Measurements from ENCODE around the gene MRPL33. TPM values are rescaled to one million over a fixed set of nuclear protein-coding genes. Genes with fewer than 3 reads are reported as not detected.
A peak's percentile ranks its signal among the peaks of the same experiment; 100 is the strongest.

MRPL33 gene
- total and polyA plus RNA-seq, 2 of the 13 experiments (the other 11 are each of a cell fraction or from before 2014, with no cell fraction given): 69.7 to 218 TPM

GRCh38 chr2:27771548-27772335 lies at the start of gene MRPL33 (continued):
- TF ChIP-seq, protein P1, sequence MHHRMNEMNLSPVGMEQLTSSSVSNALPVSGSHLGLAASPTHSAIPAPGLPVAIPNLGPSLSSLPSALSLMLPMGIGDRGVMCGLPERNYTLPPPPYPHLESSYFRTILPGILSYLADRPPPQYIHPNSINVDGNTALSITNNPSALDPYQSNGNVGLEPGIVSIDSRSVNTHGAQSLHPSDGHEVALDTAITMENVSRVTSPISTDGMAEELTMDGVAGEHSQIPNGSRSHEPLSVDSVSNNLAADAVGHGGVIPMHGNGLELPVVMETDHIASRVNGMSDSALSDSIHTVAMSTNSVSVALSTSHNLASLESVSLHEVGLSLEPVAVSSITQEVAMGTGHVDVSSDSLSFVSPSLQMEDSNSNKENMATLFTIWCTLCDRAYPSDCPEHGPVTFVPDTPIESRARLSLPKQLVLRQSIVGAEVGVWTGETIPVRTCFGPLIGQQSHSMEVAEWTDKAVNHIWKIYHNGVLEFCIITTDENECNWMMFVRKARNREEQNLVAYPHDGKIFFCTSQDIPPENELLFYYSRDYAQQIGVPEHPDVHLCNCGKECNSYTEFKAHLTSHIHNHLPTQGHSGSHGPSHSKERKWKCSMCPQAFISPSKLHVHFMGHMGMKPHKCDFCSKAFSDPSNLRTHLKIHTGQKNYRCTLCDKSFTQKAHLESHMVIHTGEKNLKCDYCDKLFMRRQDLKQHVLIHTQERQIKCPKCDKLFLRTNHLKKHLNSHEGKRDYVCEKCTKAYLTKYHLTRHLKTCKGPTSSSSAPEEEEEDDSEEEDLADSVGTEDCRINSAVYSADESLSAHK (CRISPR knock-in tag; IDR thresholded peaks at IDR 0.05; ENCODE audit: borderline replicate concordance): 0 out of 2 replicates have a peak, but pooled peaks have one; percentile 40
- peak; percentile 55; the same call in 1 of the 2 replicates for TF ChIP-seq GATAD2A (CRISPR knock-in tag; IDR thresholded peaks at IDR 0.05)
- TF ChIP-seq CREBL2 (CRISPR knock-in tag; IDR thresholded peaks at IDR 0.05; ENCODE audit: borderline replicate concordance): peak; percentile 89
- TF ChIP-seq MAFF (IDR thresholded peaks at IDR 0.05; ENCODE audit: low read depth, low read length): no peak
- no peak for TF ChIP-seq U2AF2 (IDR thresholded peaks at IDR 0.05; ENCODE audit: low read depth, low read length)
- 0 out of 2 replicates have a peak, but pooled peaks have one; percentile 70 for TF ChIP-seq ZNF337 (CRISPR knock-in tag; IDR thresholded peaks at IDR 0.05; ENCODE audit: borderline replicate concordance, low read depth)
- no peak; the same call in 1 of the 2 replicates for TF ChIP-seq TOPORS (CRISPR knock-in tag; IDR thresholded peaks at IDR 0.05)
- peak; percentile 55; the same call in 1 of the 2 replicates for TF ChIP-seq LCORL (IDR thresholded peaks at IDR 0.05)
- TF ChIP-seq LCORL (CRISPR knock-in tag; IDR thresholded peaks at IDR 0.05): 0 out of 2 replicates have a peak, but pooled peaks have one; percentile 62
- peak; percentile 94 for TF ChIP-seq ZBTB7B (CRISPR knock-in tag; IDR thresholded peaks at IDR 0.05)
- 0 out of 2 replicates have a peak, but pooled peaks have one; percentile 34 for TF ChIP-seq HOXD1 (CRISPR knock-in tag; IDR thresholded peaks at IDR 0.05)
- no peak for TF ChIP-seq DPF2 (CRISPR knock-in tag; IDR thresholded peaks at IDR 0.05; ENCODE audit: borderline replicate concordance, low read depth)
- TF ChIP-seq RELA (CRISPR knock-in tag; IDR thresholded peaks at IDR 0.05): 0 out of 2 replicates have a peak, but pooled peaks have one; percentile 75
- TF ChIP-seq, protein P2, sequence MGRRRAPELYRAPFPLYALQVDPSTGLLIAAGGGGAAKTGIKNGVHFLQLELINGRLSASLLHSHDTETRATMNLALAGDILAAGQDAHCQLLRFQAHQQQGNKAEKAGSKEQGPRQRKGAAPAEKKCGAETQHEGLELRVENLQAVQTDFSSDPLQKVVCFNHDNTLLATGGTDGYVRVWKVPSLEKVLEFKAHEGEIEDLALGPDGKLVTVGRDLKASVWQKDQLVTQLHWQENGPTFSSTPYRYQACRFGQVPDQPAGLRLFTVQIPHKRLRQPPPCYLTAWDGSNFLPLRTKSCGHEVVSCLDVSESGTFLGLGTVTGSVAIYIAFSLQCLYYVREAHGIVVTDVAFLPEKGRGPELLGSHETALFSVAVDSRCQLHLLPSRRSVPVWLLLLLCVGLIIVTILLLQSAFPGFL (CRISPR knock-in tag; IDR thresholded peaks at IDR 0.05): no peak
- TF ChIP-seq ZFP36 (IDR thresholded peaks at IDR 0.05; ENCODE audit: borderline replicate concordance, low read depth, low read length, partially characterized antibody): no peak
- TF ChIP-seq GATA4 (IDR thresholded peaks at IDR 0.05; ENCODE audit: borderline replicate concordance, low read depth): peak; percentile 60; the same call in 1 of the 2 replicates
- peak; percentile 77 for TF ChIP-seq HDAC1 (CRISPR knock-in tag; IDR thresholded peaks at IDR 0.05)
- TF ChIP-seq THAP11 (CRISPR knock-in tag; IDR thresholded peaks at IDR 0.05): peak; percentile 97
- peak; percentile 38; the same call in 1 of the 2 replicates for TF ChIP-seq MTA1 (CRISPR knock-in tag; IDR thresholded peaks at IDR 0.05; ENCODE audit: borderline replicate concordance)
- TF ChIP-seq, protein P3, sequence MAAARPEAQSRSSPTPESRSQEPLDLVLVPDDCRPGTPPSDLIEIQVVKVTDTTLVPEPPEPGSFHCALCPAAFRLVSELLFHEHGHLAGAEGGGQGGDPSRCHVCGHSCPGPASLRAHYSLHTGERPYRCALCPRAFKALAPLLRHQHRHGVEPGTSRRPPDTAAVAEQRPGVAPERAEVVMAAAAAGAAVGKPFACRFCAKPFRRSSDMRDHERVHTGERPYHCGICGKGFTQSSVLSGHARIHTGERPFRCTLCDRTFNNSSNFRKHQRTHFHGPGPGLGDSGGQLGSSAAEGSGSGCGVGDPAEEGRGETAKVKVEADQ (CRISPR knock-in tag; IDR thresholded peaks at IDR 0.05; ENCODE audit: borderline replicate concordance): peak; percentile 45; the same call in 1 of the 2 replicates
- TF ChIP-seq, protein P4, sequence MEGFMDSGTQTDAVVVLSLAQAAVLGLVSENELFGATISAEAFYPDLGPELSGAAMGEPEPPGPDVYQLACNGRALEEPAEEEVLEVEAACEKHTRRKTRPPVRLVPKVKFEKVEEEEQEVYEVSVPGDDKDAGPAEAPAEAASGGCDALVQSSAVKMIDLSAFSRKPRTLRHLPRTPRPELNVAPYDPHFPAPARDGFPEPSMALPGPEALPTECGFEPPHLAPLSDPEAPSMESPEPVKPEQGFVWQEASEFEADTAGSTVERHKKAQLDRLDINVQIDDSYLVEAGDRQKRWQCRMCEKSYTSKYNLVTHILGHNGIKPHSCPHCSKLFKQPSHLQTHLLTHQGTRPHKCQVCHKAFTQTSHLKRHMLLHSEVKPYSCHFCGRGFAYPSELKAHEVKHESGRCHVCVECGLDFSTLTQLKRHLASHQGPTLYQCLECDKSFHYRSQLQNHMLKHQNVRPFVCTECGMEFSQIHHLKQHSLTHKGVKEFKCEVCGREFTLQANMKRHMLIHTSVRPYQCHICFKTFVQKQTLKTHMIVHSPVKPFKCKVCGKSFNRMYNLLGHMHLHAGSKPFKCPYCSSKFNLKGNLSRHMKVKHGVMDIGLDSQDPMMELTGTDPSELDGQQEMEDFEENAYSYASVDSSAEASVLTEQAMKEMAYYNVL (CRISPR knock-in tag; IDR thresholded peaks at IDR 0.05; ENCODE audit: borderline replicate concordance): no peak; the same call in 1 of the 2 replicates
- 0 out of 2 replicates have a peak, but pooled peaks have one; percentile 68 for TF ChIP-seq MLX (CRISPR knock-in tag; IDR thresholded peaks at IDR 0.05)
